ENCODE results near the gene CYSTM1. TPM values are rescaled to one million over a fixed set of nuclear protein-coding genes. Genes with fewer than 3 reads are reported as not detected.

Gene CYSTM1
- total and polyA plus RNA-seq, 2 of the 8 experiments (the other 6 are each of a cell fraction or from before 2014, with no cell fraction given): 25.0 to 47.8 TPM

- TF ChIP-seq CHD7 (IDR thresholded peaks at IDR 0.05; ENCODE audit: insufficient replicate concordance, low read length): no peak
- no peak for TF ChIP-seq RNF2 (IDR thresholded peaks at IDR 0.05; ENCODE audit: borderline replicate concordance, low read depth, low read length, missing control alignments, poor library complexity, severe bottlenecking)
- TF ChIP-seq HDAC2 (IDR thresholded peaks at IDR 0.05; ENCODE audit: borderline replicate concordance in 1 of 2, low read depth in 2 of 2, low read length in 2 of 2): no peak
- TF ChIP-seq PHF8 (conservative IDR thresholded peaks at IDR 0.05; ENCODE audit: low read depth, low read length): no peak
- no peak for TF ChIP-seq SP4 (IDR thresholded peaks at IDR 0.05; ENCODE audit: low read length)
- TF ChIP-seq FOSL1 (IDR thresholded peaks at IDR 0.05; ENCODE audit: insufficient read depth, low read depth, low read length): no peak
- no peak for TF ChIP-seq CREB1 (IDR thresholded peaks at IDR 0.05)
- no peak for TF ChIP-seq CBX8 (IDR thresholded peaks at IDR 0.05; ENCODE audit: borderline replicate concordance, low read depth, low read length)
- TF ChIP-seq RXRA (IDR thresholded peaks at IDR 0.05; ENCODE audit: insufficient read depth, low read depth, low read length): no peak
These were observed 3.1 kb downstream of the CYSTM1 start (continued) for GRCh38 chr5:140178086-140178410.

Measured in H1 (cell line).